Non-pigmented ciliary epithelial cell (primary cell): ENCODE data around the gene VPS35L.

Experiments
- DNase-seq: peaks from one replicate; pipeline ENCODE4 v3.0.0-alpha.2; 2010; ENCODE audit warnings: low read depth

Gene VPS35L

DNA sequence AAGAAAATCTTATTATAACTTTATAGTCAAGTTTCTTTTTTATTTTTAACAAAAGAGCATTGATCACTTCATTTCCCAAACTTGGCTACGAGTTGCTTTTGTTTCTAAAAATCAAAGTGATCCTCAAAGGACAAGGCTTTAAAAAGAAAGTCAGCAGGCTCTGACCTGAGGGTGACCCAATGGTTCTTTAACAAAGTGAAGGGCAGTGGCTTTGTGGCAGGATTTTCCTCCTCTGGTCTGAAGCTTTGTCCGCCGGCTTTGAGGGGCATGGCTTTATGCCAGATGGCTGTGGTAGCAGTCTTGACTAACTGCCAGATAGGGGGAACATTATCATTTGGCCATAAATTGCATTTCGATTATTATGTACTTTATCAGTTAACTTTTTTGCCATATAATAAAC, 191.1 kb downstream of the VPS35L start:
- no peak for DNase-seq

DNA sequence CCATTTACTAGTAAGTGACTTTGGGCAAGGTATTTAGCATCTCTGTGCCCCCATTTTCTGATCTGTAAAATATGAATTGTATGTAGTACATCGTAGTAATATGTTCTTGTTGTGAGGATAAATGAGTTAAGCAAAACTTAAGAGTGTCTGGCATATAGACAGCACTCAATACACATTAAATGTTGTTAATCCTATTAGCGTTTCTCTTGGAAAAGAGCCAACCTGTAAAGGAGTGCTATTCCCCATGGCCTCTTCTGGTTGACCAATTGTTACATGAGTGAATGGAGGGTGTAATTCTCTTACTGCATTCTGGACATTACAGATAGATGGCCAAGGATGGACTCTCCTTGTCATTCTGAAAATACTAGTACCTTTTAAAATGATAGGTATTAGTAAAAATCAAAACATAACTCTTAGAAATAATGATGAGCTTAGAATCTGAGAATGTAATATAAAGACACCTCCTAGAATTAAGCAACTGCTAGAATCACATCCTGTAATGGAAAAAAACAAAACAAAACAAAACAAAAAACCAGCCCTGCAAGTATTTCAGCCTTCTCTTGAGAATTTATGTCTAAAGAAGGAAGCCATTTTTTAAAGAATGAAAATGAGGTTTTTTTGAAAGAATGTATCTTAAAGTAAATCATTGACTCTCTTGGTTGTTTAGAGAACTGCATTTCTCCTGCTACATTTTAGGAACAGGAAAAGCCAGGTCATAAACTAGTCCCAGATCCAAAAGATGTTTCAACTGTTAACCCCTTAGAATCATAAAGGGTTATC, 193.1 kb downstream of the VPS35L start:
- DNase-seq, result no peak

DNA sequence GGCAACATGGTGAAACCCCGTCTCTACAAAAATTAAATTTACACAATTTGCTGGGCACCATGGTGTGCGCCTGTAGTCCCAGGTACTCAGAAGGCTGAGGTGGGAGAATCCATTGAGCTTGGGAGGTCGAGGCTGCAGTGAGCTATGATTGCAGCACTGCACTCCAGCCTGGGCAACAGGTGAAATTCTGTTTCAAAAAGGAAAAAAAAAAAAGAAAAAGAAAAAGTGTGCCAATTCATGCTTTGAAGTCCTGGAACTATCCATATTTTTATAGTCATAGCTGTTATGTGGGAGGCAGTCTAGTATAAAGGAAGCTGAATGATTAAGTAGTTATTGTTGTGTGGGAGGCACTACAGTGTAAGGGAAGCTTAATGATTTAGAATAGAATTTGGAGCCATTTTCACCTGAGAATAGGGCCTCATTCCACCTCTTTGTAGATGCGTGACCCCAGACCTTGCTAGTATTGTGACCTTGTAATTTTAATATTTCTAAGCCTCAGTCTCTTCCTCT, 194.1 kb downstream of the VPS35L start:
- no peak for DNase-seq
